HG03135 (cell line): ENCODE data around the gene SHC4.

Experiments used
- ATAC-seq: cut with Tn5 transposase; IDR thresholded peaks from one replicate; pipeline ENCODE4 v1.9.1; 2021; ENCODE audit warnings: mild to moderate bottlenecking, moderate library complexity; ENCODE audit not compliant: unreplicated experiment

The SHC4 gene

DNA sequence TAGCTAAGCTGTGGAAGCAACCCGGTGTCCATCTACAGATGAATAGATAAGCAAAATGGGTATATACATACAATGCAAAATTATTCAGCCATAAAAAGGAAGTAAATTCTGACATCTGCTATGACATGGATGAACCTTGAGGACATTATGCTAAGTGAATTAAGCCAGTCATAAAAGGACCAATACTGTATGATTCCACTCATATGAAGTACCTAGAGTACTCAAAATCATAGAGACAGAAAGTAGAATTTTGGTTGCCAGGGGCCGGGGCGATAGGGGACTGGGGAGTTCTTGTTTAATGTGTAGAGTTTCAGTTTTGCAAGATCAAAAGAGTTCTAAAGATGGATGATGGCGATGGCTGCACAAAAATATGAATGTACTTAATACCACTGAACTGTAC, 75.5 kb downstream of the SHC4 start:
- ATAC-seq = no peak

DNA sequence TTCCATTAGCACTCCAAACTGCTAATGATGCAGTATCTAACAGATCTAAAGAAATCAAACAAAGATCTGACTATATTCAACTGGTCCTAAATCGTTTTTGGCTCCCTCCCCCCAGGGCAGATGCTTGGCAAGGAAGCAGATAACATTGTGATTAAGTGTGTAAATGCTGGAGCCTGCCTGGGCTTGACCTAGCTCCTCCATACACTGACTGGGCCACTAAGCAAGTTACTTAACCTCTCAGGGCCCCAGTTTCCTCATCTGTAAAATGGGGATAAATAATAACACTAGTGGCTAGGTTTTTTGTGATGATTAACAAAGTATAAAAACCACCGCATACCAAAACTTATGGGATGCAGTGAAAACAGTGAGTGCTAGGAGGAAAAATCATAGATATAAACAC, 76.6 kb downstream of the SHC4 start:
- no peak for ATAC-seq

GRCh38 chr15:48883699-48884098, 80.0 kb downstream of the SHC4 start:
- ATAC-seq = no peak

DNA sequence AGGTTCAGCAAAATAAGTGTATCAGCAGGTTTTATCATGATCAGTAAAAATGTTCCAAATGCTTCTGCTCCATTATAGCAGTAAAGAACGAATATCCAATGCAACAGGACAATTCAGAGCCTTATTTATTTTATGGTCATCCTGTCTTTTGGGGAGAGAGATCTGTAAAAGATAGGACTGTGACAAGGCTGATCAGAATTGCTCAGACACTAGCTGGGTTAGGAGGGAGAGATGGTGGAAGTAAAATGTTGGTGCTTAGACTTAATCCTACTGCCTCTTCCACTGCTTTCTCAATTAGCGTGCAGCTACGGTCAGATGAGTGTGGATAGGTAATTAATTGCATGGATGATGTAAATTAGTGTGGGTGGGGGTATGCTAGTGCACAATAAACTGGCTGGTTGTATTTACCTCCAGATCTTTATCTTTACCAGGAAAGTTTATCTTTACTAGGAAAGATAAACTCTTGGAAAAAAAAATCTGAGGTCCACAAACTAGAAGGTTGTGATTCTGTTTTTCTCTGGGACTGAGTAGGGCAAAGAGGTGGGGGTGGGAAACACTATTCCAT, 83.6 kb downstream of the SHC4 start:
- no peak for ATAC-seq

DNA sequence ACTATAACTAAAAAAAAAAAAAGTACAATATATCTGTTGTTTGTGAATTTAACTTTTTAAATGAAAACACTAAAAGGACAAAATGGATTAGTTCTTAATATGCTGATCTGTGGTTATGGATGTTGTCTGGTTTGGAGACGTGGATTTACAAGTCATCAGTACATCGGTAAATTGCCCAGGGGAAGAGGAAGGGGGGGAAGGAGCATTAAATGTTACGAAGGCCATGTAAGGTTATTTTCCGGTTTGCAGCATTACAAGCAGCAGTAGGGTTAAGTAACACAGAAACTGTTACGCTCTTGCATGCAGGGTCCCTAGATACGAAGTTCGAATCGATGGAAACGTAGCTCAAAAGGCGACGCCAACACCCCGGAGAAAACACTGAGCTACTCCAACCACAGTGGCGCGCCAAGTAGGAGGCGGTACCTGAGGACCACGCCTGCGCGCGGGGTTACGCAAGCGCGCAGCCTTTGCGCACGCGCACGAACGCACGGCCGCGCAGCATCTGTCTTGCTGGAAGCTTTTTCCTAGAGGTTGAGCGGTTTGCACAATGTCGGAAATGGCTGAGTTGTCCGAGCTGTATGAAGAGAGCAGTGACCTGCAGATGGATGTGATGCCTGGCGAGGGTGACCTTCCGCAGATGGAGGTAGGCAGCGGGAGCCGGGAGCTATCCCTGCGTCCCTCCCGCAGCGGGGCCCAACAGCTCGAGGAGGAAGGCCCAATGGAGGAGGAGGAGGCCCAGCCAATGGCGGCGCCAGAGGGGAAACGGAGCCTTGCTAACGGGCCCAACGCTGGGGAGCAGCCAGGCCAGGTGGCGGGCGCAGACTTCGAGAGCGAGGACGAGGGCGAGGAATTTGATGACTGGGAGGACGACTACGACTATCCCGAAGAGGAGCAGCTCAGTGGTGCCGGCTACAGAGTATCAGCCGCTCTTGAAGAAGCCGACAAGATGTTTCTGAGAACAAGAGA, 85.8 kb downstream of the SHC4 start, which contains the start of gene EID1:
Gene EID1 (plus strand): TSS at position 505 of the 966 bp plus-strand sequence. CDS start 43 bp downstream, at position 548.
- peak; percentile 98 for ATAC-seq

- no peak for ATAC-seq
These were observed 87.7 kb downstream of the SHC4 start for GRCh38 chr15:48876057-48876456.

DNA sequence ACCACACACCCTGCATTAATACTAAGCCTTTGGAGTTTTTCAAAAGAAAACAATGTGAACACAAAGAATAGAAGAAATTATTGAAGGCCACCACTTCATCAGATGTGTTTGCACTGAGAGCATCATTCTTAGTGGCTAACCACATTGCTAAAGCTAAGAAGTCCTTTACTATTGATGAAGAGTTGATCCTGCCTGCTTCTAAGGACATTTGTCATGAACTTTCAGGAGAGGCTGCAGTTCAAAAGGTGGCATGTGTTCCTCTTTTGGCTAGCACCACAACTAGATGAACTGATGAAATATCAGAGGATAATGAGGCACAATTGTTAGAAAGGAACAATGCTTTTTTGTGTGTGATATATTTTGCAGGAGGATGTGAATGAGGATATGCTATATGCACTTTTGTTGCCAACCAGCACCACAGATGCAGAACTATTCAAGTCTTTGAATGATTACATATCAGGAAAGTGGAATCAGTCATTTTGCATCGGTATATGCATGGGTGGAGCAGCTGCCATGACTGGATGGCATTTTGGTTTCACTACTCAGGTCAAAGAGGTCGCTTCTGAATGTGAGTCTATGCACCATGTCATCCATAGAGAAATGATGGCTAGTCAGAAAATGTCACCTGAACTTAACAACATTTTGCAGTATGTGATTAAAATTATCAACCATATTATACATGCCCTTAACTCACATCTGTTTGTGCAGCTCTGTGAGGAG, 88.3 kb downstream of the SHC4 start:
- ATAC-seq = no peak

DNA sequence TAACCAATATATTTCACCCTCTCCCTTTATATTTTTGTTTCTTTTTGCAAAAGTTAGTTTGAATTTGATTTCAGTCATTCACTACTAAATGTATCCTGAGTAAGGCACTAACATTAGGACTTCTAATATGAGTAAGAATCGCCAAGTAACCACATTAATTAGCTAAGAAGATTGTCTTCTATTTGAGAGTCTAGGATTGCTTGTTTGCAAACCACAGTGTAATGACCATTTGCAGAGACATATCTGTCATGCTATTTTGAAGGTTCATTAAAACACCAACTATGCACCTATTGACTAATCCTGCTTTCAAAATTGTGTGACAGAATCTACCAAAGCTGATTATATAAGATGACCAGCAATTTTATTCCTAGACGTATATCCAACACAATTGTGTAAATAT, 91.1 kb downstream of the SHC4 start:
- ATAC-seq = no peak

DNA sequence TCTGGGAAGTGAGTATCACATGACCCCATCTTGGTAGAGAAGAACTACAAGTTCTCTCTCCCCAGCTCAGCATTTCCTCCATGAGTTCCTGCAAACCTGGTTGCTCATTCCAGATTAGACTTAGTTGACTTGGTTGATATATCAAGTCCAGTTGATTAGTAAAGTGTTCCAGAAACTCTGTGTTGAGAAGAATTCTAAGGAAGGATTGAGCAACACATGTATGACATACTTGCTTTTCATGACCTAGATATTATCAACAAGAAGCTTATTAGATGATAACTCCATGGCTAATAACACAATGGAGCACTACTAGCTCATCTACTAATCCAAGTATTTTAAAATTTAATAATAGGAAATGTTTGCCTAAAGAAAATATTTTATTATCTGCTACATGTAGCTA, 92.2 kb downstream of the SHC4 start:
- no peak for ATAC-seq

GRCh38 chr15:48869966-48870365, 93.8 kb downstream of the SHC4 start:
- no peak for ATAC-seq

- no peak for ATAC-seq
These were observed 95.2 kb downstream of the SHC4 start for GRCh38 chr15:48868536-48868935.

DNA sequence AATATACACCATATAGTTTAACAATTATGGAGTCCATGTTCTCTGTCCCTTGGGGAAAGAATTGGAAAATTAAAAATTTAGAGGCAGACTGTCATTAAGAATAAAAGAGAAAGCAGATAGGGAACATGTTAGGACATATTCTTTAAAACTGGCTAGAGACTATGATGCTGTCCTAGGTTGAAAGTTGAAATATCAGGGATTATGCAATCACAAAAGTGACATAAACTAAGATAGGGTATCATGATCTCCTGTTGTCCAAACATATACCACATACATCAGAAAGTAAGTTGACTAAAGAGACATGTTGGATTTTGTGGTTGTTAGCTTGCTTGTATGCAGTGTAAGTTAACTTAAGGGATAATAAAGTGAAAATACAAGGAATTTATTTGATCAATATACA, 95.7 kb downstream of the SHC4 start:
- no peak for ATAC-seq

GRCh38 chr15:48866141-48866563, 97.6 kb downstream of the SHC4 start:
- ATAC-seq = no peak

GRCh38 chr15:48865370-48866079, 98.2 kb downstream of the SHC4 start:
- ATAC-seq = no peak

DNA sequence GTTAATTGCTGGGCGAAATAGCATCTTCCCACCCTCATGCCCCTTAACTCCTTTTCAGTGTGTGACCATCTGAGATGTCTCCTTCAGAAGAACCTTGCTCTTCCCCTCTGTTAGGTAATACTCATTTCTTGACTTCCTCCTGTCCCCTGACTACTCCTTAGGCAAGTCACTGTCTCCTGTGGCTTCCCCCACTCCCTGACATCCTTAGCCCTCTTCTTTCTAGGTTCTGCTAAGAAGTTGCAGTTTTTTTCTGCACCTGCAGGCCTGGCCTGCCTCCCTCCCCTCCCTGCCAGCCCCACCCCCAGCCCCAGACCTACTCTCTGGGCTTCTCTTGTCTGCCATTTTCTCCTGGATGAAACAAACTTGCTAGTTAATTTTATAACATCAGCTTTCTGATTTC, 101.0 kb downstream of the SHC4 start:
- ATAC-seq = no peak

- no peak for ATAC-seq
These were observed 101.8 kb downstream of the SHC4 start for GRCh38 chr15:48861813-48862431.

- ATAC-seq = no peak
These were observed 104.3 kb downstream of the SHC4 start for GRCh38 chr15:48859426-48859825.

DNA sequence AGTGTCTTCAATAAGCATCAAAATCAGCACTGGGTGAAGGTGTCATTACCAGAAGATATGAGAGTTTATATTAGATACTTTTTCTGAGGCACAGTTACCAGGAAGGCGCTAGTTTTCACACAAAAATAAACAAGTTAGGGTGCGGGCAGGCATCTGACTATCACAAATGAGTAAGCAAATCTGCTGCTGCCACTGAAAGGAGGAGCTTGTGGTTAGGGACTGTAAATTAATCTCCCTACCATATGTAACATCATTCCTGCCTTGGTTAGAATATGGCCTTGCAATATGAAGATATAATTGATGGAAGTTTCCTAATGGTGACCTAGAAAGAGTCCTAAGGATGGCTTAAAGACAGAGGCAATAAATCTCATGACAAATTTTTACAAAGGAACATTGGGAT, 105.3 kb downstream of the SHC4 start:
- ATAC-seq = no peak

DNA sequence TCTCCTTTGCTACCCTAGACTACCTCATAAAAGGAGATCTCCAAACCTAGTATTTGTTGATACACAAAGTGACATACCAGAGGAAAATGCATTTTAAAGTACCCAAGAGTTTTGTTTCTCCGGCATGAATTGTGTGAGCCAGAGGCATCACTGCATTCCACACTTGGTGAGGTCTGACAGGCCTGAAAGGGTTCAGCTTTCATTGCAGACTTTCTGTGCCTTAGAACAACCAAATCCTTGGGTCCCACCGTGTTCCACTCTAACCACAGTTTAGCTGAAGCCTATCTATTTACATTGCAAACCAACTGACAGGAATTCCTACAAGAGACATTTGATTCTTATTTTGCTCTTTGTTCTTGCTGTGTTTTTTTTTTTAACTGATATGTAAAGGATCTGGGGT, 106.8 kb downstream of the SHC4 start:
- no peak for ATAC-seq
